Measurements from ENCODE around the gene AP3B2.

GRCh38 chr15:82651708-82652107, 58.0 kb downstream of the AP3B2 start:
- TF ChIP-seq POLR2AphosphoS5 (IDR thresholded peaks at IDR 0.05; ENCODE audit: low read depth, low read length) (no peak), CTCF (IDR thresholded peaks at IDR 0.05 in 2 of 3, conservative IDR thresholded peaks at IDR 0.05 in 1 of 3; ENCODE audit: borderline replicate concordance in 1 of 3, insufficient read depth in 1 of 3, low read depth in 2 of 3, low read length in 2 of 3) (no peak), MAX (IDR thresholded peaks at IDR 0.05) (no peak), ZNF274 (IDR thresholded peaks at IDR 0.05; ENCODE audit: low read depth, low read length) (no peak), EGR1 (IDR thresholded peaks at IDR 0.05; ENCODE audit: low read depth) (no peak), SIN3A (IDR thresholded peaks at IDR 0.05; ENCODE audit: low read depth) (no peak)

All from HCT116 (cell line).